HG02938 (cell line): ENCODE results near the gene SANBR.
"Not testable (repeated sequence)": the region's sequence is repeated elsewhere in the genome, so short reads cannot be mapped to it uniquely, and the experiment has no call there.

ENCODE experiments used
- ATAC-seq: cut with Tn5 transposase; IDR thresholded peaks from one replicate; pipeline ENCODE4 v1.9.1; 2021; ENCODE audit warnings: mild to moderate bottlenecking, moderate library complexity; ENCODE audit not compliant: unreplicated experiment

Gene SANBR

GRCh38 chr2:61065714-61066709 is at the start of gene SANBR:
Gene SANBR (plus strand): TSS chr2:61065871. CDS start chr2:61070351, 4,480 bp downstream.
- ATAC-seq, result peak; percentile 91

GRCh38 chr2:61015976-61016375 is 49.7 kb upstream of the SANBR start:
- ATAC-seq, result no peak

- ATAC-seq, result peak; percentile 18
Measured at GRCh38 chr2:61016392-61017002, 49.2 kb upstream of the SANBR start.

GRCh38 chr2:61017003-61017555 is 48.6 kb upstream of the SANBR start:
- peak; percentile 50 for ATAC-seq

- peak; percentile 69 for ATAC-seq
Measured at GRCh38 chr2:61017556-61018317, 47.9 kb upstream of the SANBR start, which contains the start of the genes PEX13 and PUS10. Gene PEX13 (plus strand): TSS chr2:61017720. CDS start chr2:61017760, 40 bp downstream. Gene PUS10 (minus strand): TSS chr2:61018255. CDS start chr2:61011890, 6,365 bp downstream.

GRCh38 chr2:61018318-61018755 is 47.3 kb upstream of the SANBR start:
- no peak for ATAC-seq

GRCh38 chr2:61018798-61019197 is 46.9 kb upstream of the SANBR start:
- ATAC-seq, result no peak

- no peak for ATAC-seq
Measured at GRCh38 chr2:61021228-61021660, 44.4 kb upstream of the SANBR start.

- no peak for ATAC-seq
Measured at GRCh38 chr2:61023670-61024069, 42.0 kb upstream of the SANBR start.

- no peak for ATAC-seq
Measured at GRCh38 chr2:61029533-61029932, 36.1 kb upstream of the SANBR start.

- ATAC-seq, result not testable (repeated sequence)
Measured at GRCh38 chr2:61034592-61034991, 31.1 kb upstream of the SANBR start.

GRCh38 chr2:61036643-61037042 is 29.0 kb upstream of the SANBR start:
- not testable (repeated sequence) for ATAC-seq

- no peak for ATAC-seq
Measured at GRCh38 chr2:61042807-61043206, 22.9 kb upstream of the SANBR start.

- no peak for ATAC-seq
Measured at GRCh38 chr2:61044636-61045035, 21.0 kb upstream of the SANBR start.

GRCh38 chr2:61045226-61045625 is 20.4 kb upstream of the SANBR start:
- no peak for ATAC-seq

GRCh38 chr2:61045999-61046398 is 19.7 kb upstream of the SANBR start:
- ATAC-seq, result no peak

GRCh38 chr2:61055557-61055956 is 10.1 kb upstream of the SANBR start:
- ATAC-seq, result no peak

GRCh38 chr2:61057562-61057961 is 8.1 kb upstream of the SANBR start:
- no peak for ATAC-seq

- no peak for ATAC-seq
Measured at GRCh38 chr2:61059382-61059781, 6.3 kb upstream of the SANBR start.

GRCh38 chr2:61074100-61074499 is 8.4 kb downstream of the SANBR start:
- no peak for ATAC-seq

- no peak for ATAC-seq
Measured at GRCh38 chr2:61085883-61086282, 20.2 kb downstream of the SANBR start.
